Stimulated activated CD4-positive, alpha-beta T cell treated with anti-CD3 and anti-CD28 coated beads, TNF-alpha, amount 100 ng/mL, for 4 hours (primary cell): ENCODE measurements around the gene SH2D5.
"Not testable (repeated sequence)": the region's sequence is repeated elsewhere in the genome, so short reads cannot be mapped to it uniquely, and the experiment has no call there.

Source experiments
- DNase-seq, 3 experiments: peaks; one replicate each; pipeline ENCODE4 v3.0.0-alpha.2; 2020; ENCODE audit warnings: low read depth in 3 of 3

Gene SH2D5

DNA sequence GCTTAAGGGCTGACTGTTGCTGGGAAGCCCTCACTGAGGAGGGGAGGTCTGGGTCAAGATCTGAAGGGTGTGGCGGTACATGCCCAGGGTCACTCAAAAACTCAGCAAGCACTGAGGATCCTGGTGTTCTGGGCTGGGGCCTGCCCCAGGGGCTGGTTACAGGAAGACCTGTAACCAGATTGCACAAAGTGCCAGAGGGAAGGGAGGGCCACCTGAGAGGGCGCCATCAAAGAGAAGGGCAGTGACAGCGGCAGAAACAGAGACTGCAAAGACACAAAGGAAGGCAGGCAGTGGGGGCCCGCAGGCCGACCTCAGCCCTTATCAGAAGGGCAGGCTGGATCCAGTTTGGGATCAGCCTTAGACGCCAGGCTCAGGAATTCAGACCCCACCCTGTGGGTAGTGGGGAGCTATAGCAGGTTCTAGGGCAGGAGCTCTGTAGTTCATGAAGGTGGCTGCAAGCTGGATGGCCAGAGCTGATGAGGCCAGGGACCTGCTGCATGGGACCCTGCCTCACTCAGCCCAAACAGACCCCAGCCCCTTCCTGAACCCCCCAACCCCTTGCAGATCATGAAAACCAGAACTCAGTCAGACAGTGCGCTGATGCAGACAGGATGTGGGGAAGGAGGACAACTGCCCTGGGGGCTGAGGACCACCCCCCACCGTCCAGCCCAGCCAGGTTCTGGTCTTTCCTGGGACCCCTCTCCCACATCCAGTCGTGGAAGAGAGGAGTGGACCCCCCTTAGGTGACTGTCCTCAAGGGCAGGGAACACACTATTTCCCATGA is 3.9 kb downstream of the SH2D5 start:
- DNase-seq = no peak

GRCh38 chr1:20727746-20728316 is 4.7 kb downstream of the SH2D5 start:
- no peak for DNase-seq

DNA sequence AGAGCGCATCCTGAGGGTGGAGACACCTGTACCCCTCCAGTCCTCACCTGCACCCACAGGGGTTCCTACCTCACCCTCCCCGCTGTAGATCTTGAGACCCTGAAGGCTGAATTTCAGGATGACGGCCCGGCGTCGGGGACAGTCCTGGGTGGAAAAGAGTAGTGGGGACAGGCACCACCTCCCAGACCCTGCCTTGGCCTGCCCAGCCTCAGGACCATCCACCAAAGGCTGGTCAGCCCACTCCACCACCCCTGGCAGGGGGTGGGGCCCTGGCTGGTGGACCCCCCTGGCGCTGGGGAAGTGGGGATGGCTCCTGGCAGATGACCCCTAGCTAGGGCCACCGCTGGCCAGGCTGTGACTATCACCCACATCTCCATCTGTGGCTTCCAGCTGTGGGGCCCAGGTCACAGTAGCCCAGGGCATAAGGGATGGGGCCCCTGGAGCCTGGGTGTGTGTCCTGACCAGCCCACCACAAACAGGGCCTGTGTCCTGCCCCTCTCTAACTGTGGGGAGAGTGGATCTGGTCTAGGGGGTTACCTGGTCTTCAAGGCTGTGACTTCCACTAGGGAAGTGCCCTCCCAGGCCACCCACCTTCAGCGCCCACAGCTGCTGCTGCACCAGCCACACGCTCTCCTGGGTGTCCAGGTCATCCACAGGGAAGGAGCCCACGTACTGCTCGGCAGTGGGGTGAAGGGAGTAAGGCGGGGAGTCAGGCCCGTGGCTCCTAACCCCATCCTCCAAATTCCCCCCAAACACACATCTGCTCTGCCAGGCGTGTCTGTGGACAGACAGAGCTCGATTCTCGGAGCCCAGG is 5.4 kb downstream of the SH2D5 start:
- no peak for DNase-seq

GRCh38 chr1:20726118-20726911 is 6.2 kb downstream of the SH2D5 start:
- no peak for DNase-seq

GRCh38 chr1:20725189-20726117 is 7.0 kb downstream of the SH2D5 start:
- no peak for DNase-seq

GRCh38 chr1:20724364-20725188 is 7.9 kb downstream of the SH2D5 start:
- no peak for DNase-seq

DNA sequence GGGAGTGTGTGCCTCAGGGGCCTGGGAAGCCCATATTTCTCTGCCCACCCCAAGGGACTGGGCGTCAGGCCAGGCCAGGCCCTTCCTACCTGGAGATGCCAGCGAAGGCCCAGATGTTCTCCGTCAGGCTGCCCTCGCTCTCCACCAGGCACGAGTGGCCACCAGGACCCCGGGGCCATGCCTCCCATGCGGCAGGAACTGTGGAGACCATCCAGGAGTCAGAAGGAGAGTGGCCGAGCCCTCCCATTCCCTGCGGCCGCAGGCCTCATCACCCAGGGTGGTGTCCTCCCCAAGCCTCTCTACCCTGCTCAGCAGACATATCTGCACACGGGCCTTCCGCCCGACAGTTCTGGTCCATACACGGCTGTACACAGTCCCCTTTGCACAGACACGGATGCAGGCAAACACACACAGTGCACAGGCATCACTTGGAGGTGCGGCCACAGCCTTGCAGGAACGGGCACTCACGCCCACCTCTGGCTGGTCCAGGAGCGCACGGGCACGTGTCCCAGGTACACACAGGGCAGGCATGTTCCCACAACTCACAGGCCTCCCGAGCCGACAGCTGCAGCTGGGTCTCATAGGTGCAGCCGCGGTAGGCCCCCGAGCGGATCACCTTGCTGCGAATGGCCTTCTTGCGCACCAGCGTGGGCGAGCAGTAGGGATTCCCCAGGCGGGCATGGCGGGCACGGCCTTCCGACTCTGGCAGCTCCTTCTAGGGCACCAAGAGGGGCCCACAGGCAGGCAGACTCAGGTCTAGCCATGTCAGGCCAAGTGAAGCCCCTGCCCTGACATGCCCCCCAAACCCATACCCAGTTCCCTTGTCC is 8.8 kb downstream of the SH2D5 start:
- no peak for DNase-seq

- DNase-seq = no peak
These were observed 9.4 kb downstream of the SH2D5 start for GRCh38 chr1:20723159-20723536.

DNA sequence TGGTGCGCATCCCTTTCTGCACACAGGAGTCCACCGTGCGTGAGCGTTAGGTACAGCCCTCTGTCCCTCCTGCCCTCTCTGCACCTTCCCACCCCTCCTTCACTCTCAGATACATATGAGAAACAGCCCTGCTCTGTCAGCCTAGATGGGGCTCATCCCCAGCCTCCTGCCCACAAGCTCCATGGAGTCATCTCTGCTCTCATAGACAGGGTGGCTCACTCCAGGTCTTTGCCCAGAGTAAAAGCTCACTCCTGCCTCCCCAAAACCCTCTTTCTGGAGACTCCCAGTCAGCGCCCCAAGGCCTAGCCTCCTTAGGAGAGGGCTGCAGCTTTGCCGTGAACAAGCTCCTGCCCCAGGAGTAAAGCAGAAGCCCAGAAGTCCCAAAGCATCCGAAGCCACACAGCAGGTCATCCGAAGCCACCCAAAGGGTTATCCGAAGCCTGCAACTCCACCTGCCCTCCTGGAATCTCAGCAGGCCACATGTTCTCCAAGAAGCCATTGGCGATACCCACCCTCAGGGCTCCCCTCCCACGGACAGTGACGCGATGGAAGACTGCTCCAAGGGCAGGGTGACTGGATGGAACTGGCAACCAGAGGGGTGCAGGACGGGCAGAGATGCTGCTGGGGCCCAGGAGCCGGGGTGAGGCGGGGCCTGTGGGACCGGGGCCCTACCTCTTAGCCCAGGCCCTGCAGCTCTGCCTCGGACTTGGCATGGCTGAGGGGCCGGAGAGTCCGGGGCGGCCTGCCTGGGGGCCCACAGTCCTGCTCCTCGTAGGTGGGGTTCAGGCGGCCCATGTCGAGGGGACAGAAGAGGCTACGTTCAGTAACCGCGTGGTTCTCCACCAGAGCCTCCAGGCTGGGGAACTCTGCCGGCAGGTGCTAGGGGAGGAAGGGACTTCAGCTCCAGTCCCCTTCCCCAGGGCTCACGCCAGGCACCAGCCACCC is 11.1 kb downstream of the SH2D5 start:
- DNase-seq = no peak

DNA sequence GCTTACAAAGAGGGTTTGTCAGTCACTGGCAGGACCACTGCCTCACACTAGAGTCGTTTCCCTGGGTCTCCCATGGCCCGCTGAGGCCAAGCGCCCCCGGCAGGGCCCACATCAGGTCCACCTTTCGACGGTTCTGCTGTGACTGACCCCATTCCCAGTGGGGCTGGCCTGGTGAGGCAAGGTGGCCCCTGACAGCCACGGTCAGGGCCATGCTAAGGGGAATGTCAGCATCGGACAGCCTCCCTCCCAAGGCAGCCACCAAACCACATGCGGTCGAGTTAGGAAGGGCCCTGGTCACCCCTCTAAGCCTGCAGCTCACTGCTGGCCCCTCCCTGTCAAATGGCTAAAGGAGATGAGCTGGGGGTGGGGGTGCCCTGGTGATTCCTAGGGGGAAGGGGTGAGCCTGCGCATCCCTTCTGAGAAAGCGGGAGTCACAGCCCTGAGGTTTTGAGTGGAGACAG is 11.8 kb downstream of the SH2D5 start:
- DNase-seq = no peak

DNA sequence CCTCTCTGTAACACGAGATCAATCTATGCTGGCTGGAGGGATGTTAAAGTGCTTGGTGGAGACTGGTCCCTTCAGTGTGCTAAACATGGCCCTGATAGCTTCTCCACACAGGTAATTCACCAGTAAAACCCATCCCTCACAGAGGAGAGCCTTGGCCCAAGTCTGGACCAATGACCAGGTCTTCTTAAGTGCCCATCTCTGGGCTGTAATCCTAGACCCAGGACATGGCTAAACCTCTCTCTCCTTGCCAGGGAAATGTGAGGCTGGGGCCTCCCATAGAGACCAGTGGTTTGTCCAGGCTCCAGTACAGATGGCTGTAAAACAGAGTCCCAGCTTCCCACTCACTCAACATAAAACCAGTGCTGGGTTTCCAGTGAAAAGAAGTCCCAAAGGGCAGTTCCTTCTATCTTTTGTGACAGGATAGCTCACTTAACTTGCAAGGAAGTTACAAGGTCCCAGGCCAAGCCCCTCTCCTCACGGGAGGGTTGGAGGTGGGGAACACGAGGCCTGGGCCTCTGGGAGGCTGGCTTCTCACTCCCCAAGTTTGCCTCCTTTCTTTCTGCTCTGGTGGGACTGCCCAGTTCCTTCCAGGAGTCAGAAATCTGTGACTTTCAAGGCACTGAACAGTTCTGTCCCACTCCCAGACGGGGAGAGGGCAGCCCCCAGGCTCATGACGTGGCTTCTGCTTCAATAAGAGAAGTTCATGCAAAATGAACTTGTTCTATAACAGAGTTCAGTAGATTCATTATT is 12.5 kb downstream of the SH2D5 start:
- DNase-seq = no peak

DNA sequence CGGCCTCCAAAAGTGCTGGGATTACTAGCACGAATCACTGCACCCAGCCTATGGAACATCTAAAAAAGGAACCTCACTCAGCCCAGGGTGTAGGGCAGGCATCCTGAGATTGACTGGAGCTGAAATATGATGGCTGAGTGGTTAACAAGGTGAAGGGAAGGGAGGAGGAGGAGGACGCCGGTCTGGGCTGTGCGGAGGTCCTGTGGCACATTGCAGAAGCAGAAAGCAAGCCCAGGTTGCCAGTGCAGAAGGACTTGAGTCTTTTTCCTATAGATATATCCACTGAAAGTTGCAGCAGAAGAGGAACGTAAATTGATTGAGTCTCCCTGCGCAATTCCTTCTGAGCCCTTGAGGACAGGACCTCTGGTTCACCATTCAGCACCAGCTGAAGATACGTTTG is 13.2 kb downstream of the SH2D5 start:
- DNase-seq = no peak

- not testable (repeated sequence) for DNase-seq
These were observed 14.1 kb downstream of the SH2D5 start for GRCh38 chr1:20718343-20718882.

DNA sequence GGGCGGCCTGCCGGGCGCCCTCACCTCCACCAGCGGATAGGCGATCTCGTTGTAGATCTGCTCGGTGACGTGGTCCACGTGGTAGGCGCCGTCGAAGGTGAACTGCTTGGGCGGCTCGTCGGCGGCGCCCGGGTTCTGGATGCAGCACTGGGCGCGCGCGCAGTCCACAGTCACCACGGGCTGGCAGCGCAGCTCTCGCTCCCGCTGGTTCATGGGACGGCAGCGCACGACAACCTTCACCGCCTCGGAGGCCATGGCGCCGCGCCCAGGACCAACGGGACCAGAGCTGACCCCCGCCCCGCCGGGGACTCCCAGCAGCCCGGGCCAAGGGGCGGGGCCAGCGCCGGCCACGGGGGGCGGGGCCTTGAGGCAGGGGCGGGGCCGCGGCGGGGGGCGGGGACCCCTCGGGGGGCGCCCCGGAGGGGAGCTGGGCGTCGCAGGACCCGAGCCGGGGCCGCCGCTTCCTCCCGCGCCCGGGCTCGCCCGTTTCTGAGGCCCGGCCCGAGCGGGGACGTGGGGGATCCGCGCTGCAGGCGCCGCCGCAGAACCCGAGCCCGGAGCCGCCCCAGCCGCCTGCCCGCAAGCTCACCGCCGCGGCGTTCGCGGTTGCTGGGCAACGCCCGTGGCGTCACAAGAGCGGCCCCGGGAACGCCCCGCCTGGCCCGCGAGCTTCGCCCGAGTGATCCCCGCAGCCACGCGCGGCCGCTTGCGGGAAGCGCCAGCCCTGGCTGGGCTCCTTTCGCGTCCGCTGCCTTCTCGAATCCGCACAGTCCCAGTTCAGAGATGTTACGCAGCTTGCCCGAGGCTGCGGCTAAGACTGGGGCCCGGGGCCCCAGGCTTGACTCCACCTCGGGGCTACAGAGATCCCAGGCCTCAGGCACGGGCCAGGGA is 14.8 kb downstream of the SH2D5 start, which contains the start of gene KIF17:
Gene KIF17, minus strand, starts transcription at position 556 of the 891 bp plus-strand sequence. Its CDS starts 301 bp downstream, at position 255.
- peak in 2 of 3 experiments; percentile 46 to 56 for DNase-seq

- DNase-seq = no peak
These were observed 16.3 kb downstream of the SH2D5 start for GRCh38 chr1:20716232-20716631.

- DNase-seq = no peak
These were observed 17.1 kb downstream of the SH2D5 start for GRCh38 chr1:20715406-20715805.
